Measurements from ENCODE around the gene CCDC102B.
"Not testable (repeated sequence)": the region's sequence is repeated elsewhere in the genome, so short reads cannot be mapped to it uniquely, and the experiment has no call there.

Gene CCDC102B

DNA sequence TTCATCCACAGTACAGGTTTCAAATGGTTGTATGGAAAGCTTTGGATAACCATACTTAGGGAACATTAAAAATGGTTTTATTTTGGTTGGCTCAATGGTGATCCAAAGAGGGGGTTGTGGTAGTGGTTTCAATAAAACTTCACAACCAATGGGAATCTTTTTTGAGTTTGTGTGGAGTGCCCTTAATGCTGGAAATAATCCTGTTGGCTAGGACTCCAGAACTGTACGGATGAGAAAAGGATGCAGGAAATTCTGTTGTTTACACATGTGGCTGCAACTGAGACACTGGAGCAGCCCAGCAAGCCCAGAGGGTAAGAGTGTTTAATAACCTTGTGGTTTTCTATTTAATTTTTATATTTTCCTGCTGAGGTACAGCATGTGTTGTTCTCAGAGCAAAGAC lies at the start of gene CCDC102B:
Gene CCDC102B, plus strand, starts transcription at position 210 of the 400 bp plus-strand sequence. CDS start 38,684 bp downstream, outside the sequence.
- Mint-ChIP-seq H3K9me3 (no peaks in the 10 kb centered on the region), H3K4me3 (no peak within 1 kb of the TSS), H3K36me3 (ENCODE audit: low read depth) (no peaks in the 10 kb centered on the region), H3K27ac (no peak within 1 kb of the TSS), H3K4me1 (ENCODE audit: low read depth) (no peaks in the 10 kb centered on the region), H3K27me3 (no peaks in the 10 kb centered on the region)

DNA sequence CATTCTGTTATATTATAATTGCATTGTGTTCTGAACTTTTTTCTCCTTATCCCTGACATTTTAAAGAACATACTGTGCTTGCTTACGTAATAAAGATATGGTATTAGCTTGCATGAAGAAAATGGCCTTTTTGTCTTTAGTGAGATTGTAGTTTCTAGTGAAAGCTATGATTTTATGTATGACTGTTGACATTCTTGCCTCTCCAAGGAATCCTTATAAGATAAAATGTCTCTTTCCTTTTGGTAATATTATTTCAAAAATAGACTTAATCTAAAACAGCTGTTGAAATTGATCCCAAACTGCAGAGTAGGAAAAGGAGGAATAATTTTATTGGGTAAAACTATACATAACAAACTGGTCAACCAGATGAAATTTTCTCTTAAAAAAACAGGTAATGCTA lies 40.8 kb upstream of the CCDC102B start:
- peaks cover 10% of the 10 kb centered on the region for H3K9me3 Mint-ChIP-seq
- no peaks in the 10 kb centered on the region for H3K4me1 Mint-ChIP-seq (ENCODE audit: low read depth)
- no peak overlapping the region for H3K4me3 Mint-ChIP-seq
- no peak overlapping the region for H3K27ac Mint-ChIP-seq
- H3K36me3 Mint-ChIP-seq (ENCODE audit: low read depth) = no peaks in the 10 kb centered on the region
- no peaks in the 10 kb centered on the region for H3K27me3 Mint-ChIP-seq

DNA sequence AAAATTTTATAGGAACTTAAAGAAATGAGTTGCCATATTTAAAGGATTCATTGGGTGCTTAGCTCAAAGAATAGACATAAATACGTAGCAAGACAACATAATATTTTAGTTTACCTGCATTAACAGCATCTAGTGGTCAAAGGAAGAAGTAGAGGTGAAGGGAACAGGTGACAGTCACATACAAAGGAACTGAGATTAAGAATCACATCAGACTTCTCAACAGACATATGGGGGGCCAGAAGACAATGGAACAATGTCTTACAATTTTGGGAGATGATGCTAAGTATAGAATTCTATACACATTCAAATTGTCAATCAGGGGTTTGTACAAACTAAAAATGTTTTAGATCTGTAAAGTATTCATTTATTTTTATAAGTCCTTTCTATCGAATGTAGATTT lies 38.6 kb upstream of the CCDC102B start:
- Mint-ChIP-seq H3K4me1 (ENCODE audit: low read depth) (no peaks in the 10 kb centered on the region), H3K27me3 (no peaks in the 10 kb centered on the region), H3K9me3 (peaks cover 9% of the 10 kb centered on the region), H3K27ac (no peak overlapping the region), H3K36me3 (ENCODE audit: low read depth) (no peaks in the 10 kb centered on the region), H3K4me3 (no peak overlapping the region)

DNA sequence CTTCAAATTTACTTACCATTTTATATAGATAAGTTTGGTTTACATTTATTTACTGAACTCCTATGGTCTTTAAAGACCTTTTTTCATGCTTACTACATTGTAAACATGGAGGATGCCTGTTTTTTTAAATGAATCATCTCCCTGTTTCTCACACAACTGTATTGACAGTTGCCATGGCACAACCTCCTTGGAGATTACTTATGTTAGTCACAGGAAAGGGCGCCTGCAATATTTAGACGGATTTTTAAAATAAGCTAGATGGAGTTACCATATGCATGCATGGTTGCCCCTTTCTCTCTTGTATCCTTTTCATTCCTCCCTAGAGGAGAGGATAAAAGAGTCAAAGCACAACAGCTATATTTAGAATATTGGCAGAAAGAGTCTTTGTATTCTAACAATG lies 34.8 kb upstream of the CCDC102B start:
- no peaks in the 10 kb centered on the region for H3K4me1 Mint-ChIP-seq (ENCODE audit: low read depth)
- no peaks in the 10 kb centered on the region for H3K36me3 Mint-ChIP-seq (ENCODE audit: low read depth)
- H3K9me3 Mint-ChIP-seq = peaks cover 4% of the 10 kb centered on the region
- no peaks in the 10 kb centered on the region for H3K27me3 Mint-ChIP-seq
- no peak overlapping the region for H3K4me3 Mint-ChIP-seq
- H3K27ac Mint-ChIP-seq = no peak overlapping the region

DNA sequence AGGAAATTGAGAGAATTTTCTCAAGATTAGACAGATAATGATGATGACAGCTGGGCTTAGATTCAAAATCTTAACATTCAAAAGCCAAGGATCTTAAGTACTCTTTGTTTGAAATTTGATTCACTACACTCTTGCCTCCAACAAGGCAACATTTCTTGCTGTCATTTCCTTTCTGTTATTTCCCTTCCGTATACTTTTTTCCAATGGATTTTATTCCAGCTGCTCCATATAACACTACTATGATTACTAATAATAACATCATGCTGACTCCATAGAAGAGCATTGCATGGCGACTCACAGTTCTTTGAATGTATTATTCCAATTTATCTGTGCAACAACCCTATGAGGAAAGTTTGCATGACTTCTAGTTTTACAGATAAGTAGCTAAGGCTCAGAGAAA lies 33.9 kb upstream of the CCDC102B start:
- H3K27ac Mint-ChIP-seq = no peak overlapping the region
- H3K4me3 Mint-ChIP-seq = no peak overlapping the region
- no peaks in the 10 kb centered on the region for H3K4me1 Mint-ChIP-seq (ENCODE audit: low read depth)
- no peaks in the 10 kb centered on the region for H3K27me3 Mint-ChIP-seq
- H3K9me3 Mint-ChIP-seq = peaks cover 4% of the 10 kb centered on the region
- H3K36me3 Mint-ChIP-seq (ENCODE audit: low read depth) = no peaks in the 10 kb centered on the region

DNA sequence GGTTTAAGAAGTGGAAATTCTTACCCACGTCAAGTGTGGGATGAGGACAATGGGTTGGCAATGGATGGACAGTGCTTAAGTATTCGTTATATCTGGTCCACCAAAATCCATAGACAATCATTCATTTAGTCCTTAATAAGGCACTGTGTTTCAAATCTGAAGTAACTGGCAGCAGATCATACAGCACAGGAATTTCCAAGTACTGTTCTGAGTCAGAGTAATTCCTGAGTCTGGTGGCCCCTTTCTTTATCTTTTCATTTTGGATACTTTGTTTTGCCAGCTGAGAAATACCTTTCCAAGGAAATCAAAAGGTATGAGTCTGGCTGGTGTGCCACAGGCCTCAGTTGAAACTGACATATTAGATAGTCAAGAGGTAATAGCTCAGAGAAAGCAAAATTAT lies 31.4 kb upstream of the CCDC102B start:
- Mint-ChIP-seq H3K9me3 (no peaks in the 10 kb centered on the region), H3K27me3 (no peaks in the 10 kb centered on the region), H3K27ac (no peak overlapping the region), H3K36me3 (ENCODE audit: low read depth) (no peaks in the 10 kb centered on the region), H3K4me1 (ENCODE audit: low read depth) (no peaks in the 10 kb centered on the region), H3K4me3 (no peak overlapping the region)

DNA sequence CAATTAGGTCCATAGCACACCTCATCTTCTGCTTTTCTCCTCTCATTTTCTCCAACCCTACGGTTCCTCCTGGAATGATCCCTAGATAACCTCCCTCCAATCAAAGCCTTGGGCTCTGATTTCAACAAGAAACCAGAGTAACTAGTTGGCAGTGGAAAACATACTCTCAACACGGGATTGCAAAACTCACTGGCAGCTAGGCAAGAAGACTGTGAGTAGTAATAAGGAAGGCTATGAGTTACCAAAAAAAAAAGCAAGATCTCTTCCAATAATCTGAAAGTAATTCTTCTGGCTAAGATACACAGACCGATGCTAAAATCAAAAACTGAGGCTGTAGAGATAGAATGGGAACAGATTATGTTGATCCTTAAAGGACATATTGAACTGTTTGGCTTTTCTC lies 28.4 kb upstream of the CCDC102B start:
- Mint-ChIP-seq H3K27me3 (no peaks in the 10 kb centered on the region), H3K36me3 (ENCODE audit: low read depth) (no peaks in the 10 kb centered on the region), H3K4me3 (no peak overlapping the region), H3K4me1 (ENCODE audit: low read depth) (no peaks in the 10 kb centered on the region), H3K27ac (no peak overlapping the region), H3K9me3 (no peaks in the 10 kb centered on the region)

DNA sequence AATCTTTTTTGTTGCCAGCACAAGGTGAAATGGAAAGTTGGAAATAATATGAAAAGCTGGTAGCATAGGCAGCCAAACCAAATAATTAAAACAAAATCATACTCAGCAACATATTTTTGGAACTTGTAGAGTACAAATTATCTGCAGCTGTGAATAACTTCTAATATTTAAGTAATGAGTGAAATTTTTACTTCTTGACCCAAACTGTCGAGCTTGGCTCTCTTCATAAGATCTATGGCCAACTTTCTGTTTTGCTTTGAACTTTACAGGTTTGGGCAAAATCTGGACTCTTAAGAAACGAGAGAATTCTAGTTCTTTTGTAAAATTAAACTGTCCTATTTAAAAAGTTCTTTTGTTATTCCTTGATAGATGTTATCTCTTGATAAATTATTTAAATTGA lies 25.6 kb upstream of the CCDC102B start:
- Mint-ChIP-seq H3K27me3 (no peaks in the 10 kb centered on the region), H3K36me3 (ENCODE audit: low read depth) (no peaks in the 10 kb centered on the region), H3K27ac (no peak overlapping the region), H3K4me1 (ENCODE audit: low read depth) (no peaks in the 10 kb centered on the region), H3K4me3 (no peak overlapping the region), H3K9me3 (no peaks in the 10 kb centered on the region)

DNA sequence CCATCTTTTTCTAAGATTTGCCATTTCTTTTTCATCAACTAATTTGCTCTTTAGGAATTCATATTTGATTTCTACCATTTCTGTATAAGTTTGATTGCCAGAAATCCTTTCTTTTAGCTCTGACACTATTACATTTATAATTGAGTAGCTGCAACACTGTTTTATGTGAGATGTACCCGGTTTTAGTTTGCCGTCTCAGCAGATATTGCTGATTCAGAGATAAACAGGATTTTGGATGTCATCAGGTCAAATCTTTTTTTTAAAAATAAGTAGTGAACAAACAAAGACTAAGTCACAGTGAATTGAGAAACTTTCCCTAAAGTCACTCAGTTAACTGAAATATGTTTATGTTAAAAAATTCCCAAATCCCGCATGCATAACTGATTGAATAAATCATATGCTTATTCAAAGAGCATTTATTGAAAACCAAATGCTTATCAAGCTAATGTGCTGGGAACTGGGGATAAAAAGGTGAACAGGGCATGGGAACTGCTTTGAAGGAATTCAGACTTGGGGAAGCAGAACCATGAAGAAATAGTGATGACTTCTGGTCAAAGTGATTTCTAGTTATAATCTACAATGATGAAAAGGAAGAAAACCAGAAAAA lies 19.5 kb upstream of the CCDC102B start:
- Mint-ChIP-seq H3K9me3 (no peaks in the 10 kb centered on the region), H3K36me3 (ENCODE audit: low read depth) (no peaks in the 10 kb centered on the region), H3K27ac (no peak overlapping the region), H3K4me1 (ENCODE audit: low read depth) (no peaks in the 10 kb centered on the region), H3K4me3 (no peak overlapping the region), H3K27me3 (no peaks in the 10 kb centered on the region)

DNA sequence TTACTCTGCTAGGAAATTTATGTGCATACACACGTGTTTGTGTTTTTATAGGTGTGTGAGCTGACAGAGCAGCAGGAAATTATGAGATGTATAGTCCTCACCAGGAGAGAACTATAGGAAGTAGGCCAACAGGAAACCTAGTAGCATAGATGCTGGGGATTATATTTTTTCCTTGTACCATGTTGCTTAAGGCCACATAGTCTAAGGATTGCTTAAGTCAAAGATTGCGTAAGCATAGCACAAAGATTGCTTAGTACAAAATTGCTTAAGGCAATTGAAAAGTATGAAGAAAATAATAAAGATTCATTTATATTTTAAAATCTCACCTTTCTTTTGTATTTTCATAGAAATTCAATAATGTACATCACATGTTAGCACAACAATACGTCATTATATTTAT lies 18.7 kb upstream of the CCDC102B start:
- no peaks in the 10 kb centered on the region for H3K36me3 Mint-ChIP-seq (ENCODE audit: low read depth)
- no peak overlapping the region for H3K4me3 Mint-ChIP-seq
- no peaks in the 10 kb centered on the region for H3K4me1 Mint-ChIP-seq (ENCODE audit: low read depth)
- H3K27ac Mint-ChIP-seq = no peak overlapping the region
- H3K27me3 Mint-ChIP-seq = no peaks in the 10 kb centered on the region
- H3K9me3 Mint-ChIP-seq = no peaks in the 10 kb centered on the region

DNA sequence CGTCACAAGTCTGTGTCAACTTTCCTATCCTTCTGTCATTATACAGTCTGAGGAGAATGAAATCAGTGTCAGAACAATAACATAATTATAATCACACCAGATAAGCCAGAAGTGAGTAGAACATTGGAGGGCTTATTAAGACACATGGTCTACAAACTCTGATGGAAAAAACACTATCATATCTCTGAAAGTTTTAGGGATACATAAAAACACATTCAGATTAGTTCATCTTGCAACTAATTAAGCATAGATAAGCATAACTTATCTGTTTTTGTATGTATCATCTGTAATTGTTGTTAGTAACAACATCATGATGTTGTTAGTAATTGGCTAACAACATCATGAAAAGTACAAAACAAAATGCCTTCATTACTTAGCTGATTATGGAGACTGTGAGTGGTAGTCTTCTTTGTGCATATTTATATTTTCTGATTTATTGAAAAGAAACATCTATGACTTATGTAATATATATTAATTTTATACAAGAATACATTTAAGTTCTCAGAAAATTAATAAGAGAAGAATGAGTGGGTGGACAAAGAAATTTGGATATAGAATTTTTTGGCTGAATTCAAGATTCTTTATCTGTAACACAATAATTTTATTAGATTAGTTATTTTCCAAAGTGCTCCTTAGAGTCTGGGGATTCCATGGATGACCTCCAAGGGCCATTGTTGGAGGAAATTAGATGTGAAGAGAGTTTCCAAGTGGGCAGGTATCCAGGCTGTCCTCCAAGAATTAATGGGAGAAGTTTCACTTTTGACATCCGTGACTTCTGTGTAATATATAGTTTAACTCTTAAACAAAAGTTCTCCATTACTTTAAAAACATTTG lies 16.9 kb upstream of the CCDC102B start:
- H3K9me3 Mint-ChIP-seq = no peaks in the 10 kb centered on the region
- H3K4me1 Mint-ChIP-seq (ENCODE audit: low read depth) = no peaks in the 10 kb centered on the region
- no peak overlapping the region for H3K27ac Mint-ChIP-seq
- H3K4me3 Mint-ChIP-seq = no peak overlapping the region
- no peaks in the 10 kb centered on the region for H3K36me3 Mint-ChIP-seq (ENCODE audit: low read depth)
- H3K27me3 Mint-ChIP-seq = no peaks in the 10 kb centered on the region

DNA sequence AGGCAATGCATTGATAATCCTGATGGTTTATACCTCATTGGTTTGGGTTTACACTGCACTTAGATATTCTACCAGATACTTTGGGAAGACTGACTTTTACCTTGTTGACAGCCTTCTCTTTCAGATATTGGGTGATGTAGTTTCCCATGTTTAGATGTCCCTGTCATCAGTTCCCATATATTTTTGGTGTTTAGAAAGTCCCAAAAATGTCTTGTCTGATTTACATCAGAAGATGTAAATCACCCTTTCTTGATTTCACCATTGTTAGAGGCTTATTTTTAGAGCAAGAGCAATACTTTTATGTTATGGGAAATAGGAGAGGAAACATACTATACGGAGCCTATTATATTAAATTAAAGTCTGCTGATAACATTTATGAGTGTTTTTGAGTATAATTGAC lies 14.4 kb upstream of the CCDC102B start:
- H3K27ac Mint-ChIP-seq = no peak overlapping the region
- no peaks in the 10 kb centered on the region for H3K36me3 Mint-ChIP-seq (ENCODE audit: low read depth)
- no peaks in the 10 kb centered on the region for H3K27me3 Mint-ChIP-seq

DNA sequence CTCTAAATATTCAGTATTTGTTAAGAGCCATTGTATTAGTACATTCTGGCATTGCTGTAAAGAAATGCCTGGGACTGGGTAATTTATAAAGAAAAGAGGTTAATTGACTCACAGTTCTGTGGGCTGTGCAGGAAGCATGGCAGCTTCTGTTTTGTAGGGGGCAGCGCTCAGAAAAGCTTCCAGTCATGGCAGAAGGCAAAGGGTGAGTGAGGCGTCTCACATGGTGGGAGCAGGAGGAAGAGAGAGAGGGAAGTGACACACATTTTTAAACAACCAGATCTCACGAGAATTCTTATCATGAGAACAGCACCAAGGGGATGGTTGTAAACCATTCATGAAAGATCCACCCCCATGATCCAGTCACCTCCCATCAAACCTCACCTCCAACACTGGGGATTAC lies 13.8 kb upstream of the CCDC102B start:
- H3K9me3 Mint-ChIP-seq = no peaks in the 10 kb centered on the region
- no peak overlapping the region for H3K4me3 Mint-ChIP-seq
- H3K27me3 Mint-ChIP-seq = no peaks in the 10 kb centered on the region
- no peaks in the 10 kb centered on the region for H3K4me1 Mint-ChIP-seq (ENCODE audit: low read depth)
- H3K36me3 Mint-ChIP-seq (ENCODE audit: low read depth) = no peaks in the 10 kb centered on the region
- H3K27ac Mint-ChIP-seq = no peak overlapping the region

More for the DNA sequence above, 14.4 kb upstream of the CCDC102B start:
- Mint-ChIP-seq H3K4me1 (ENCODE audit: low read depth) (no peaks in the 10 kb centered on the region), H3K9me3 (no peaks in the 10 kb centered on the region), H3K4me3 (no peak overlapping the region)

DNA sequence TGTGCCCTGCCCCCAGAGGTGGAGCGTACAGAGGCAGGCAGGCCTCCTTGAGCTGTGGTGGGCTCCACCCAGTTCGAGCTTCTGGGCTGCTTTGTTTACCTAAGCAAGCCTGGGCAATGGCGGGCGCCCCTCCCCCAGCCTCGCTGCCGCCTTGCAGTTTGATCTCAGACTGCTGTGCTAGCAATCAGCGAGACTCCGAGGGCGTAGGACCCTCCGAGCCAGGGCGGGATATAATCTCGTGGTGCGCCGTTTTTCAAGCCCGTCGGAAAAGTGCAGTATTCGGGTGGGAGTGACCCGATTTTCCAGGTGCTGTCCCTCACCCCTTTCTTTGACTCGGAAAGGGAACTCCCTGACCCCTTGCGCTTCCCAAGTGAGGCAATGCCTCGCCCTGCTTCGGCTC lies 7.6 kb upstream of the CCDC102B start:
- H3K27me3 Mint-ChIP-seq; H3K4me3 Mint-ChIP-seq; H3K36me3 Mint-ChIP-seq (ENCODE audit: low read depth); H3K4me1 Mint-ChIP-seq (ENCODE audit: low read depth); H3K27ac Mint-ChIP-seq; H3K9me3 Mint-ChIP-seq: not testable (repeated sequence)

DNA sequence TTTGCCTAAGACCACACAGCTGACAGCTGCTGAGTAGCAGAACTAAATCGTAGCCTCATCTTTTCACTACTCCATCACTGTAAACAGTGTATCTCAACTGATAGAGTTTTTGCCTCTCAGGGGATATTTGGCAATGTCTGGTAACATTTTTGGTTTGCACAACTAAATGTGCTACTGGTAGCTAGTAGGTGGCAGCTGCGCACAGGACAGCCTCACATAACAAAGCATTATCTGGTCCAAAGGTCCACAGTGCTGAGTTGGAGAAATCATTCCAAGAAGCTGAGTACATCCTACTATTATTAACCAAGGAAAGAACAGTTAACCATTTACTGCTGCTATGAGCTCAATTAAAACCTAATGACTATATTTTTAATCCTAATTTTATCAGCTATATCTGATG lies 6.1 kb upstream of the CCDC102B start:
- H3K4me3 Mint-ChIP-seq = no peak overlapping the region
- no peaks in the 10 kb centered on the region for H3K27me3 Mint-ChIP-seq

DNA sequence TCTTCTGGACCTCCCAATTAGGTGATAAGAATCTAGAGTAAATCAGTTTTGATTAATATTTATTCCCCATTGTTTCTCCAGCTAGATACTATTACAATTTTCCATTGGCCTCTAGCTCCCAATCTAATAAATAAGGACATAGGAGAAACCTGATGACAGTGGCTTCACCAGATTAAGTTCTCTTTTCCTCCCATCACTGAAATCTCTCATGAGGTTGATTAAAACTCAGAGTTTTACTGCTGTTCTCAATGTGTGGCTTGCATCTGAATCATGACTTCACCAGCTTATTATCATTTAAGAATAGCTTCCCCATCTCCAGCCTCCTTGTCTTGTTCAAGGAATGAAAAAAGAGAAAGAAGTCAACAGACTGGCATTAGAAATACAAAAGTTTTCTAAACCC lies 3.9 kb upstream of the CCDC102B start:
- no peak overlapping the region for H3K4me3 Mint-ChIP-seq
- H3K4me1 Mint-ChIP-seq (ENCODE audit: low read depth) = no peaks in the 10 kb centered on the region
- no peak overlapping the region for H3K27ac Mint-ChIP-seq
- no peaks in the 10 kb centered on the region for H3K9me3 Mint-ChIP-seq
- no peaks in the 10 kb centered on the region for H3K36me3 Mint-ChIP-seq (ENCODE audit: low read depth)
- H3K27me3 Mint-ChIP-seq = no peaks in the 10 kb centered on the region

More for the DNA sequence above, 6.1 kb upstream of the CCDC102B start:
- Mint-ChIP-seq H3K36me3 (ENCODE audit: low read depth) (no peaks in the 10 kb centered on the region), H3K9me3 (no peaks in the 10 kb centered on the region), H3K27ac (no peak overlapping the region), H3K4me1 (ENCODE audit: low read depth) (no peaks in the 10 kb centered on the region)

Data from stimulated activated naive CD8-positive, alpha-beta T cell treated with anti-CD3 and anti-CD28 coated beads, Interleukin-15, Interleukin-2, amounts not matched to agents 100 ng/mL and 50 ng/mL, for 24 hours (primary cell).